ENCODE results near the gene TMEM187.

- TF ChIP-seq CTCF (IDR thresholded peaks at IDR 0.05; ENCODE audit: insufficient read depth, low read depth, low read length) (no peak), EZH2 (IDR thresholded peaks at IDR 0.05; ENCODE audit: insufficient read depth, low read length) (no peak)
Measured at GRCh38 chrX:153960786-153961185, 11.8 kb upstream of the TMEM187 start.
